Right cardiac atrium (tissue), 5 donors: ENCODE data around the gene CA10. TPM values are rescaled to one million over a fixed set of nuclear protein-coding genes. Genes with fewer than 3 reads are reported as not detected.

Experiments
- ATAC-seq, 2 donors: fragments of 200-7000 bp; cut with Tn5 transposase; one replicate each; pipeline versions ENCODE4 v1.8.0 to v1.9.1; 2020; ENCODE audit warnings: moderate library complexity in 2 of 2, mild to moderate bottlenecking in 1 of 2
- DNase-seq, 3 donors: peaks; one replicate each; pipeline ENCODE4 v3.0.0-alpha.2; 2020
- H3K27ac ChIP-seq: one replicate; pipeline ENCODE4 v1.5.1; 2013; ENCODE audit warnings: mild to moderate bottlenecking, low read length, control low read depth, moderate library complexity
- H3K27me3 ChIP-seq: one replicate; pipeline ENCODE4 v1.6.1; 2013; ENCODE audit not compliant: control insufficient read depth, insufficient read depth
- H3K4me1 ChIP-seq: one replicate; pipeline ENCODE4 v1.6.1; 2013; ENCODE audit warnings: low read length; ENCODE audit not compliant: control insufficient read depth, insufficient read depth
- H3K4me3 ChIP-seq: one replicate; pipeline ENCODE4 v1.5.1; 2013; ENCODE audit warnings: low read length, control low read depth
- H3K9me3 ChIP-seq: one replicate; pipeline ENCODE4 v1.6.1; 2013; ENCODE audit warnings: low read length; ENCODE audit not compliant: control insufficient read depth
- WGBS: extraction: QIAGEN DNeasy Blood & Tissue Kit; methylation state at CpG from one replicate; pipeline ENCODE4 v1.1.7; 2013; 5-methylcytosine and 5-hydroxymethylcytosine counted together
- intact Hi-C, 4 donors: fragments of 100-400 bp; cut with DNase I; formaldehyde crosslinking; loops; one replicate each; pipeline versions ENCODE4 v1.11.0 to v1.14.0; 2022 to 2023
- polyA plus RNA-seq: library from polyadenylated mRNA; stranded (reverse); fragments of 200-250 nt; gene quantifications from one replicate; pipeline ENCODE4 v1.2.3, GENCODE V29; 2013
- total RNA-seq, 4 donors: library from RNA; stranded (reverse); fragmentation: NEBNext Ultra II Directional; extraction: Animal tissue kit (Norgen Biotek cat#: 25700); gene quantifications; one replicate each; pipeline ENCODE4 v1.2.1, GENCODE V29; 2021
- donor health status: healthy with polysubstance abuse.
- donor health status: DM: no; HTN: yes; CAD: no.
- donor health status: DM: no; HTN: no; CAD: no.
- donor health status: DM: no; HTN: yes; CAD: no; lungs with severe emphysema.
- donor health status: DM: yes; HTN: yes; CAD: no.

Gene CA10
- total and polyA plus RNA-seq, 5 donors: 0.05 TPM; not detected in 4

- WGBS: 63% methylated on average over 5 of the region's 5 CpGs
Measured at GRCh38 chr17:51676691-51677487, 481.6 kb downstream of the CA10 start.

DNA sequence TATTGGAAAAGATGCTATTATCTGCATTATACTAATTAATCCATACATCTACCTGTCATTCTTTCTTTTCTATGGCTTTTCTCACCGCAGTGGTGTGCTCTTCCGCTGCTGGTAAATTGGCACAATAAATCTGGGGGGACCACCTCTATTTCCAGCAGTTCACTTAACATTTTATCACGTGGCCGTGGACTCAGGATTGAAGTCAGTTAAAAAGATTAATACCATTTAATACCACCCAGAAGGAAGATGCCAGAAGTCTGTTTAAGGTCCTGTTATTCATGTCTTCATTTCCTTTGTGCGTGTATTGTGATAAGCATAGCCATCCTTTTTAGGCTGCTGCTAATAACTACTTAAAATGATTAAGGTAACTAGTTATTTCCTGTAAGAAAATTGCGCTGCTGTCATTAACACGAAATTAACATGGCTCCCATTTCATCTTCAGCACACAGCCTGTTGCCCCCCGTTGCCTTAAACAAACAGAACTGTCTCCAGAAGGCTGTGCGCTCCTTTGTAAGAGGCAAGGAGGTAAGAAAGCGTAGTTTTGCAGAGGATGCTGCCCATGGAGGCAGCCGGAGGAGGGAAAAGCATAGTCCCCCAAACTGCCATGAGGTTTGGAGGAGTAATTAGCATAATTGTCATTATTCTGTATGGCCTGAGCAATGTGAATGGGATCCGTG lies 483.8 kb downstream of the CA10 start:
- H3K9me3 ChIP-seq: no peaks in the 10 kb centered on the region
- no peak overlapping the region for H3K27ac ChIP-seq
- H3K4me1 ChIP-seq: no peaks in the 10 kb centered on the region
- WGBS: 66% methylated on average over 12 of the region's 12 CpGs
- ATAC-seq: no peak
- no peak overlapping the region for H3K4me3 ChIP-seq
- no peak for DNase-seq
- no peaks in the 10 kb centered on the region for H3K27me3 ChIP-seq
- intact Hi-C loops: no loop called here

More at GRCh38 chr17:51676691-51677487, 481.6 kb downstream of the CA10 start:
- H3K4me3 ChIP-seq: no peak overlapping the region
- H3K27ac ChIP-seq: no peak overlapping the region
- DNase-seq (no peak), ATAC-seq (no peak)
- H3K9me3 ChIP-seq: no peaks in the 10 kb centered on the region
- H3K4me1 ChIP-seq: no peaks in the 10 kb centered on the region
- intact Hi-C loops: no loop called here
- no peaks in the 10 kb centered on the region for H3K27me3 ChIP-seq

GRCh38 chr17:51673070-51673469 lies 485.4 kb downstream of the CA10 start:
- H3K4me3 ChIP-seq: no peak overlapping the region
- H3K27ac ChIP-seq: no peak overlapping the region
- ATAC-seq (no peak), DNase-seq (no peak)
- no peaks in the 10 kb centered on the region for H3K4me1 ChIP-seq
- no peaks in the 10 kb centered on the region for H3K27me3 ChIP-seq
- no peaks in the 10 kb centered on the region for H3K9me3 ChIP-seq
- intact Hi-C loops: no loop called here

DNA sequence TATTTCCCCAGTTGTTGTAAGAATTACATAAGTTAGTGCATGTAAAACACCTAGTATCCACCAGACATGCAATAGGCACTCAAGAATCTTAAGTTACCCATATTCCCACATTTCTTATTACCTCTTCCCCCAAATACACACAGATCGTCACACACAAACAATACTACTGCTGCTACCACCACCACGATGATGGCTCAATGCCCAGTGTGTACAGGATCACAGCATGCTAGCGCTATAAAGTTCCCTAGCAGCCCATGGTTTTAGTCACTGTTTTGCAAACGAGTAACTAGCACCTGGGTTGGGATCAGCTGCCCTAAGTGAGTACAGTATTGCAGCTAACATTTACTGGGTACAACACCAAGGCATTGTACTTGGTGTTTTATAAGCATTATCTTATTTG lies 486.4 kb downstream of the CA10 start:
- ATAC-seq (no peak), DNase-seq (no peak)
- no peaks in the 10 kb centered on the region for H3K9me3 ChIP-seq
- no peak overlapping the region for H3K27ac ChIP-seq
- H3K4me3 ChIP-seq: no peak overlapping the region
- intact Hi-C loops: no loop called here
- H3K4me1 ChIP-seq: no peaks in the 10 kb centered on the region
- 62% methylated on average over 4 of the region's 4 CpGs for WGBS
- no peaks in the 10 kb centered on the region for H3K27me3 ChIP-seq

DNA sequence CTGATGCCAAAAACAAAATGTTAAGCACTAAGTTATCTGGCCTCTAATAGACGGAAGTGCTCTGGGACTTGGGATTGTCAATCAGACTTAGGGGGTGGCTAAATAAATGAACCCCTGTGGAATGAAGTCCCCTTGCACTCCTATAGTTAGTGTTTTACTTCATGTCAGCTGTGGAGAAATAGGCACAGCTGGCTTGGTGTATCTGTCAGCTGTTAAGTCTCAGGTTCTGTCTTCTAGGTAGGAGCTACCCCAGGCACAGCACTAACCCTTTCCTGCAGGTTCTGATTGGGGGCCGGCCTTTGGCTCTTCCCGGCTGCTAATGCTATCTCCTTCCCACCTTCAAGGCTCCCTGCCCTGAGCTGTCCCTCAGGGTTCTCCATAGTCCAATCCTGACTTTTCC lies 487.6 kb downstream of the CA10 start:
- ATAC-seq (no peak), DNase-seq (no peak)
- whole genome bisulfite sequencing: 67% methylated on average over 3 of the region's 3 CpGs
- no peaks in the 10 kb centered on the region for H3K4me1 ChIP-seq
- no peak overlapping the region for H3K27ac ChIP-seq
- H3K27me3 ChIP-seq: no peaks in the 10 kb centered on the region
- H3K4me3 ChIP-seq: no peak overlapping the region
- intact Hi-C loops: no loop called here
- no peaks in the 10 kb centered on the region for H3K9me3 ChIP-seq

DNA sequence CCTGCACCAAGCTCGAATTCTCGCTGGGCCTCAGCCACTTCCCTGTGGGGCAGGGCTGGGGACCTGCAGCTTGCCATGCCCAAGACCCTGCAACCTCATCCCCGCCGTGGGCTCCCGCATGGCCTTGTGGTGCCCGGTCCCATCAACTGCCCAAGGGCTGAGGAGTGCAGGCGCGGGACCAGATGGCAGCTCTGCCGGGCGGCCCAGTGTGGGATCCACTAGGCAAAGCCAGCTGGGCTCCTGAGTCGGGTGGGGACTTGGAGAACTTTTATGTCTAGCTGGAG lies 489.6 kb downstream of the CA10 start:
- peak in 1 of 3 donors; percentile 46 for DNase-seq
- ATAC-seq: no peak
- intact Hi-C loops: no loop called here
- WGBS: 96% methylated on average over 11 of the region's 11 CpGs
- H3K4me3 ChIP-seq: no peak overlapping the region
- H3K27me3 ChIP-seq: no peaks in the 10 kb centered on the region
- H3K27ac ChIP-seq: no peak overlapping the region
- H3K9me3 ChIP-seq: no peaks in the 10 kb centered on the region
- H3K4me1 ChIP-seq: no peaks in the 10 kb centered on the region

GRCh38 chr17:51668155-51668962 lies 490.2 kb downstream of the CA10 start:
- 89% methylated on average over 21 of the region's 21 CpGs for WGBS
- Histone ChIP-seq H3K27me3 (no peaks in the 10 kb centered on the region), H3K4me3 (no peak overlapping the region), H3K9me3 (no peaks in the 10 kb centered on the region), H3K4me1 (no peaks in the 10 kb centered on the region), H3K27ac (no peak overlapping the region)
- DNase-seq (no peak), ATAC-seq (no peak)
- intact Hi-C loops: no loop called here

GRCh38 chr17:51667706-51668083 lies 490.8 kb downstream of the CA10 start:
- Histone ChIP-seq H3K27ac (no peak overlapping the region), H3K4me1 (no peaks in the 10 kb centered on the region), H3K9me3 (no peaks in the 10 kb centered on the region), H3K27me3 (no peaks in the 10 kb centered on the region), H3K4me3 (no peak overlapping the region)
- ATAC-seq: no peak
- no peak for DNase-seq
- WGBS: 75% methylated on average over 2 of the region's 2 CpGs
- intact Hi-C loops: no loop called here

- 78% methylated on average over 1 of the region's 1 CpG for WGBS
Measured at GRCh38 chr17:51666971-51667705, 491.4 kb downstream of the CA10 start.

DNA sequence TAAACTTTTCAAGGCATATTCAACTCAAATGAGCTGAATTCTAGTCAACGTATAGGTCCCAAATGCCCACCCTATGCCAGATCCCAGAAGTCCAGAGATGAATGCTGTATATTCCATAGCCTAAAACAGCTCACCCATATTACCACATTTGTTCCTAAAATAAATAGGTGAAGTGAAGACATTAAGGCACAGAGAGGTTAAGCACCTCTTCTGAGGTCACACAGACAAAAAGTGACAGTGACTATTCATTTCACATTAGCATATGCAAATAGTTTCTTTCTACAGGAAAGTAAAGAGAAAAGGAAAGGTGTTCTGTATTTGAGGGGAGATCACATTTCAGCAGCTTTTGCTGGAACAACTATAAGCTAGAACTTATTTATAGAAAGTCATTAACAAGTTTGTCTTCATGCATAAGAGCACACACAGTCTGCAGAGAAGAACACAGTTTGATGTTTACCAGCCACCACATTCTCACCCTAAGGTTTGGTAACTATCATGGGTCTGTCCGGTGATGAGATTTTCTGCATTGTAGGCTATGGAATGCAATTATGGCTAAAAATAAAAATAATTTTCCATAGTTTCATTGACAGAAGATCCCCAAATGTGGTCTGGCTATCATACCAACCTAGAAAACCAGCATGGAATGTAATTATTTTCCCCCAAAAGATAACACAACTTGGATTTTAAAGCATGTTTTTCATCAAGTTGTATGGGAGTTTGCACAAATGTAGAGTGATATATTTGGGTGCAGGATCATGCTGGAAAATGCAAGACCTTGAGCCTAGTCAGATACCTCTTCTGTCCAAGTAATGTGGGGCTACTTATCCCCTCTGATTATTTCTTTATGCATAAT lies 496.1 kb downstream of the CA10 start:
- no peak for DNase-seq
- ATAC-seq: no peak
- Histone ChIP-seq H3K4me1 (no peaks in the 10 kb centered on the region), H3K27me3 (no peaks in the 10 kb centered on the region), H3K27ac (no peak overlapping the region), H3K9me3 (no peaks in the 10 kb centered on the region), H3K4me3 (no peak overlapping the region)
- intact Hi-C loops: no loop called here
- 71% methylated on average over 2 of the region's 2 CpGs for WGBS

More at GRCh38 chr17:51666971-51667705, 491.4 kb downstream of the CA10 start:
- ATAC-seq (no peak), DNase-seq (no peak)
- Histone ChIP-seq H3K27me3 (no peaks in the 10 kb centered on the region), H3K27ac (no peak overlapping the region), H3K9me3 (no peaks in the 10 kb centered on the region), H3K4me3 (no peak overlapping the region), H3K4me1 (no peaks in the 10 kb centered on the region)
- intact Hi-C loops: no loop called here
